OCI-LY7 (cell line): ENCODE results near the gene MMRN1.

Experiments used
- EZH2phosphoT487 ChIP-seq: fragments of 200-600 bp; sonication (generic); IDR thresholded peaks from 2 replicates; pipeline ENCODE4 v1.6.1; 2018; ENCODE audit warnings: low read depth, borderline replicate concordance, mild to moderate bottlenecking, mixed run types, antibody characterized with exemption, low read length, moderate library complexity, mixed read lengths
- TF ChIP-seq, protein P1 (sequence below): fragments of 200-600 bp; sonication (generic); conservative IDR thresholded peaks from 2 replicates; pipeline ENCODE4 v1.5.1; 2014; ENCODE audit warnings: mild to moderate bottlenecking, antibody characterized with exemption, low read length, moderate library complexity, mixed read lengths

DNA sequence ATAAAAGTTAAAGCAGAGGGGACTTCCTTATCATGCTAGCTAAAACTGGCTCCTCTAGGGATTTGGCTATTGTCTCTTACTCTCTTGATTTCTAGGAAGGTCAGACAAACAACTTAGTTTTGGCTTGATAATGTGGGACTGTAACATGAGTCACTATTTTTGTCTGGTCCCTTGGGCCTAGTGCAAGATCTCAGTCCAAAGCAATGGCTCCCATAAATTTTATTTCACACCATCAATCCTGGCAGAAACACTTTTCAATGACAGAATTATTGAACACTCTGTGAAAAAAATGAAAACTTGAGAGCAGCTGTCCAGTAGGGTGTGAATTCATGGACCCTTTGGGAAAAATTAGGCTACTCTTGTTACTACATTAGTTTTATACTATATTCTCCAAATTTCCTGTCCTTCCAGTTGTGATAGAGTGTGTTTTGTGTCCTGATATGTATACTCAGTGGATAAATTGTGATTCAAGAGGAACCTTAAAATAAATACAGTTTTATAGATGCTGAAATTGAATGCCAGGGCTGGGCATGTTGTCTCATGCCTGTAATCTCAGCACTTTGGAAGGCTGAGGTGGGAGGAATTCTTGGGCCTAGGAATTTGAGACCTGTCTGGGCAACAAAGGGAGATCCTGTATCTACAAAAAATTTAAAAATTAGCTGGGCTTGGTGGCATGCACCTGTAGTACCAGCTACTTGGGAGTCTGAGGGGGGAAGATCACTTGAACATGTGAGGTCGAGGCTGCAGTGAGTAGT lies 46.9 kb upstream of the MMRN1 start:
- TF ChIP-seq, protein P1, sequence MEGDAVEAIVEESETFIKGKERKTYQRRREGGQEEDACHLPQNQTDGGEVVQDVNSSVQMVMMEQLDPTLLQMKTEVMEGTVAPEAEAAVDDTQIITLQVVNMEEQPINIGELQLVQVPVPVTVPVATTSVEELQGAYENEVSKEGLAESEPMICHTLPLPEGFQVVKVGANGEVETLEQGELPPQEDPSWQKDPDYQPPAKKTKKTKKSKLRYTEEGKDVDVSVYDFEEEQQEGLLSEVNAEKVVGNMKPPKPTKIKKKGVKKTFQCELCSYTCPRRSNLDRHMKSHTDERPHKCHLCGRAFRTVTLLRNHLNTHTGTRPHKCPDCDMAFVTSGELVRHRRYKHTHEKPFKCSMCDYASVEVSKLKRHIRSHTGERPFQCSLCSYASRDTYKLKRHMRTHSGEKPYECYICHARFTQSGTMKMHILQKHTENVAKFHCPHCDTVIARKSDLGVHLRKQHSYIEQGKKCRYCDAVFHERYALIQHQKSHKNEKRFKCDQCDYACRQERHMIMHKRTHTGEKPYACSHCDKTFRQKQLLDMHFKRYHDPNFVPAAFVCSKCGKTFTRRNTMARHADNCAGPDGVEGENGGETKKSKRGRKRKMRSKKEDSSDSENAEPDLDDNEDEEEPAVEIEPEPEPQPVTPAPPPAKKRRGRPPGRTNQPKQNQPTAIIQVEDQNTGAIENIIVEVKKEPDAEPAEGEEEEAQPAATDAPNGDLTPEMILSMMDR = no peak
- TF ChIP-seq EZH2phosphoT487 = no peak
